ENCODE data around the gene PLXNA1. TPM values are rescaled to one million over a fixed set of nuclear protein-coding genes. Genes with fewer than 3 reads are reported as not detected.

PLXNA1 gene
- total RNA-seq, 2 donors from 2014 or later = 13.7 to 16.4 TPM

- H3K9me3 ChIP-seq (ENCODE audit: control insufficient read depth, low read length, poor library complexity, severe bottlenecking) = no peaks in the 10 kb centered on the region
- peaks cover 5% of the 10 kb centered on the region for H3K4me1 Mint-ChIP-seq
- H3K27me3 Mint-ChIP-seq = no peaks in the 10 kb centered on the region
- peaks cover 2% of the 10 kb centered on the region for H3K36me3 Mint-ChIP-seq (ENCODE audit: low read depth)
- ATAC-seq = no peak
- no peak for DNase-seq
- no peak overlapping the region for H3K27ac Mint-ChIP-seq
- no peak overlapping the region for H3K4me3 Mint-ChIP-seq
These were observed 39.9 kb downstream of the PLXNA1 start for GRCh38 chr3:127022849-127023248.

- H3K27ac Mint-ChIP-seq = no peak overlapping the region
- H3K9me3 ChIP-seq (ENCODE audit: control insufficient read depth, low read length, poor library complexity, severe bottlenecking) = no peaks in the 10 kb centered on the region
- H3K36me3 Mint-ChIP-seq (ENCODE audit: low read depth) = peaks cover 2% of the 10 kb centered on the region
- no peaks in the 10 kb centered on the region for H3K27me3 Mint-ChIP-seq
- ATAC-seq = no peak
- H3K4me3 Mint-ChIP-seq = no peak overlapping the region
- H3K4me1 Mint-ChIP-seq = peaks cover 2% of the 10 kb centered on the region
- DNase-seq = no peak
These were observed 42.5 kb downstream of the PLXNA1 start for GRCh38 chr3:127025456-127025855.

- ATAC-seq (no peak), DNase-seq (no peak)
- H3K4me1 Mint-ChIP-seq = peaks cover 2% of the 10 kb centered on the region
- no peak overlapping the region for H3K4me3 Mint-ChIP-seq
- H3K9me3 ChIP-seq (ENCODE audit: control insufficient read depth, low read length, poor library complexity, severe bottlenecking) = no peaks in the 10 kb centered on the region
- H3K27me3 Mint-ChIP-seq = no peaks in the 10 kb centered on the region
- H3K36me3 Mint-ChIP-seq (ENCODE audit: low read depth) = peaks cover 2% of the 10 kb centered on the region
- no peak overlapping the region for H3K27ac Mint-ChIP-seq
These were observed 43.1 kb downstream of the PLXNA1 start for GRCh38 chr3:127026036-127026435.

GRCh38 chr3:127026661-127027060 lies 43.7 kb downstream of the PLXNA1 start:
- Mint-ChIP-seq H3K27me3 (no peaks in the 10 kb centered on the region), H3K4me1 (peaks cover 2% of the 10 kb centered on the region), H3K27ac (no peak overlapping the region), H3K36me3 (ENCODE audit: low read depth) (peaks cover 4% of the 10 kb centered on the region), H3K4me3 (no peak overlapping the region)
- no peaks in the 10 kb centered on the region for H3K9me3 ChIP-seq (ENCODE audit: control insufficient read depth, low read length, poor library complexity, severe bottlenecking)
- DNase-seq = no peak
- no peak for ATAC-seq

- no peaks in the 10 kb centered on the region for H3K9me3 ChIP-seq (ENCODE audit: control insufficient read depth, low read length, poor library complexity, severe bottlenecking)
- DNase-seq = no peak
- Mint-ChIP-seq H3K27ac (no peak overlapping the region), H3K27me3 (no peaks in the 10 kb centered on the region), H3K4me1 (peaks cover 2% of the 10 kb centered on the region), H3K4me3 (no peak overlapping the region), H3K36me3 (ENCODE audit: low read depth) (peaks cover 4% of the 10 kb centered on the region)
- ATAC-seq = no peak
These were observed 44.3 kb downstream of the PLXNA1 start for GRCh38 chr3:127027061-127027735.

- ATAC-seq = no peak
- Mint-ChIP-seq H3K27me3 (no peaks in the 10 kb centered on the region), H3K4me1 (peaks cover 2% of the 10 kb centered on the region), H3K36me3 (ENCODE audit: low read depth) (peaks cover 4% of the 10 kb centered on the region), H3K27ac (no peak overlapping the region), H3K4me3 (no peak overlapping the region)
- DNase-seq = no peak
- H3K9me3 ChIP-seq (ENCODE audit: control insufficient read depth, low read length, poor library complexity, severe bottlenecking) = no peaks in the 10 kb centered on the region
These were observed 45.1 kb downstream of the PLXNA1 start for GRCh38 chr3:127027811-127028548.

GRCh38 chr3:127028781-127029657 lies 46.1 kb downstream of the PLXNA1 start:
- ATAC-seq = no peak
- no peaks in the 10 kb centered on the region for H3K9me3 ChIP-seq (ENCODE audit: control insufficient read depth, low read length, poor library complexity, severe bottlenecking)
- DNase-seq = no peak
- Mint-ChIP-seq H3K4me3 (no peak overlapping the region), H3K4me1 (peaks cover 2% of the 10 kb centered on the region), H3K27me3 (no peaks in the 10 kb centered on the region), H3K27ac (no peak overlapping the region), H3K36me3 (ENCODE audit: low read depth) (peaks cover 4% of the 10 kb centered on the region)

GRCh38 chr3:127029658-127030507 lies 47.0 kb downstream of the PLXNA1 start:
- Mint-ChIP-seq H3K27ac (no peak overlapping the region), H3K36me3 (ENCODE audit: low read depth) (peaks cover 4% of the 10 kb centered on the region), H3K4me3 (no peak overlapping the region), H3K4me1 (peaks cover 4% of the 10 kb centered on the region), H3K27me3 (no peaks in the 10 kb centered on the region)
- no peak for ATAC-seq
- DNase-seq = no peak
- H3K9me3 ChIP-seq (ENCODE audit: control insufficient read depth, low read length, poor library complexity, severe bottlenecking) = no peaks in the 10 kb centered on the region

GRCh38 chr3:127030508-127031412 lies 47.8 kb downstream of the PLXNA1 start:
- no peaks in the 10 kb centered on the region for H3K9me3 ChIP-seq (ENCODE audit: control insufficient read depth, low read length, poor library complexity, severe bottlenecking)
- H3K36me3 Mint-ChIP-seq (ENCODE audit: low read depth) = peaks cover 4% of the 10 kb centered on the region
- peaks cover 2% of the 10 kb centered on the region for H3K4me1 Mint-ChIP-seq
- H3K27me3 Mint-ChIP-seq = no peaks in the 10 kb centered on the region
- DNase-seq (no peak), ATAC-seq (no peak)
- no peak overlapping the region for H3K4me3 Mint-ChIP-seq
- H3K27ac Mint-ChIP-seq = peak overlapping the region; percentile 61

GRCh38 chr3:127031413-127031810 lies 48.5 kb downstream of the PLXNA1 start:
- ATAC-seq (no peak), DNase-seq (no peak)
- H3K4me3 Mint-ChIP-seq = no peak overlapping the region
- H3K36me3 Mint-ChIP-seq (ENCODE audit: low read depth) = peaks cover 4% of the 10 kb centered on the region
- no peaks in the 10 kb centered on the region for H3K27me3 Mint-ChIP-seq
- H3K9me3 ChIP-seq (ENCODE audit: control insufficient read depth, low read length, poor library complexity, severe bottlenecking) = no peaks in the 10 kb centered on the region
- H3K27ac Mint-ChIP-seq = peak overlapping the region; percentile 61
- peaks cover 2% of the 10 kb centered on the region for H3K4me1 Mint-ChIP-seq

GRCh38 chr3:127031845-127032244 lies 48.9 kb downstream of the PLXNA1 start:
- peak overlapping the region; percentile 61 for H3K27ac Mint-ChIP-seq
- DNase-seq (no peak), ATAC-seq (no peak)
- H3K9me3 ChIP-seq (ENCODE audit: control insufficient read depth, low read length, poor library complexity, severe bottlenecking) = no peaks in the 10 kb centered on the region
- H3K4me1 Mint-ChIP-seq = peaks cover 2% of the 10 kb centered on the region
- H3K27me3 Mint-ChIP-seq = no peaks in the 10 kb centered on the region
- H3K36me3 Mint-ChIP-seq (ENCODE audit: low read depth) = peaks cover 3% of the 10 kb centered on the region
- no peak overlapping the region for H3K4me3 Mint-ChIP-seq
